ENCODE results near the gene PDE11A. TPM values are rescaled to one million over a fixed set of nuclear protein-coding genes. Genes with fewer than 3 reads are reported as not detected.
A peak's percentile ranks its signal among the peaks of the same experiment; 100 is the strongest.

Gene PDE11A
- total and polyA plus RNA-seq, 2 of the 13 experiments (the other 11 are each of a cell fraction or from before 2014, with no cell fraction given) = 1.2 to 1.7 TPM

DNA sequence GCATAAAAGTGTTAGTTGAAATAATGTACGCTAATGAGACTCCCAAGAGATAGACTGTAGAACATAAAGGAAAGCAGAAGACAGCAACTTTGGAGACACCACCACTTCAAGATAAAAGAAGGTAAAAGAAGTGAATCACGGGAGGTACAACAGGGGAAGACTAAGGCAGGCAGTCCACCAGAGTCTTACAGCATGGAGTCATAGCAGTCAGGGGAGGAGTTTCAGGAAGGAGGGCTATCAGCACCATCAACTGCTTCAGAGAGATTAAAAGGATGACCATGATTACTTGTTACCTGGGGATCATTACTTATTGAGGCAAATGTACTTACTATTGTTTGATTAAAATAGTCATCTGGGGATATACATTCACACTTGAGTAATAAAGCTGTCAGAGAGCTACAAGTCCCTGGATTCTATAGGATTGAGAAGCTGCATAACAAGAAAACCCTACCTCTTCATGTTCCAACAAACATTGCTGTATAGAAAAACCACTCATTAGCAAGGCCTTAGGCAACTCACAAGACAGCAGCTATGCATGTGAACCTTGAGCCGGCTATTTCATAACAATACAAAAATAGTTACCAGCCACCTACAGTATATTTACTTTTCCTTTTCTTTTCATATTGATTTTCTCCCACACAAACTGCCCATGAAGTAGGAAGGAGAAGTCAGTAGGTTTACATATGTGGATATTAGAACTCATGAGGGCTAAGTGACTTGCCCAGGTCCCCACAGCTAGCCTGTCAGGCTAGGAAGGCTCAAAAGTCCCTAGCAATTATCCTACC, 101.7 kb downstream of the PDE11A start (continued):
- TF ChIP-seq, protein P1, sequence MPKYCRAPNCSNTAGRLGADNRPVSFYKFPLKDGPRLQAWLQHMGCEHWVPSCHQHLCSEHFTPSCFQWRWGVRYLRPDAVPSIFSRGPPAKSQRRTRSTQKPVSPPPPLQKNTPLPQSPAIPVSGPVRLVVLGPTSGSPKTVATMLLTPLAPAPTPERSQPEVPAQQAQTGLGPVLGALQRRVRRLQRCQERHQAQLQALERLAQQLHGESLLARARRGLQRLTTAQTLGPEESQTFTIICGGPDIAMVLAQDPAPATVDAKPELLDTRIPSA (CRISPR knock-in tag; IDR thresholded peaks at IDR 0.05; ENCODE audit: borderline replicate concordance) = no peak
- TF ChIP-seq ZFP36 (IDR thresholded peaks at IDR 0.05; ENCODE audit: borderline replicate concordance, low read depth, low read length, partially characterized antibody) = no peak
- no peak for TF ChIP-seq CAMTA2 (CRISPR knock-in tag; IDR thresholded peaks at IDR 0.05; ENCODE audit: borderline replicate concordance)
- no peak for TF ChIP-seq ZNF180 (CRISPR knock-in tag; IDR thresholded peaks at IDR 0.05; ENCODE audit: borderline replicate concordance, low read depth)
- peak; percentile 61; the same call in 1 of the 2 replicates for TF ChIP-seq POGK (CRISPR knock-in tag; conservative IDR thresholded peaks at IDR 0.05)
- TF ChIP-seq CSRNP2 (CRISPR knock-in tag; conservative IDR thresholded peaks at IDR 0.05; ENCODE audit: low read depth) = no peak
- no peak for TF ChIP-seq NR1H2 (CRISPR knock-in tag; IDR thresholded peaks at IDR 0.05; ENCODE audit: borderline replicate concordance, low read depth)
- 0 out of 2 replicates have a peak, but pooled peaks have one; percentile 44 for TF ChIP-seq TBX3 (IDR thresholded peaks at IDR 0.05; ENCODE audit: borderline replicate concordance)
- no peak; the same call in 1 of the 2 replicates for TF ChIP-seq ZBTB8A (CRISPR knock-in tag; IDR thresholded peaks at IDR 0.05; ENCODE audit: borderline replicate concordance, low read depth)
- TF ChIP-seq, protein P2, sequence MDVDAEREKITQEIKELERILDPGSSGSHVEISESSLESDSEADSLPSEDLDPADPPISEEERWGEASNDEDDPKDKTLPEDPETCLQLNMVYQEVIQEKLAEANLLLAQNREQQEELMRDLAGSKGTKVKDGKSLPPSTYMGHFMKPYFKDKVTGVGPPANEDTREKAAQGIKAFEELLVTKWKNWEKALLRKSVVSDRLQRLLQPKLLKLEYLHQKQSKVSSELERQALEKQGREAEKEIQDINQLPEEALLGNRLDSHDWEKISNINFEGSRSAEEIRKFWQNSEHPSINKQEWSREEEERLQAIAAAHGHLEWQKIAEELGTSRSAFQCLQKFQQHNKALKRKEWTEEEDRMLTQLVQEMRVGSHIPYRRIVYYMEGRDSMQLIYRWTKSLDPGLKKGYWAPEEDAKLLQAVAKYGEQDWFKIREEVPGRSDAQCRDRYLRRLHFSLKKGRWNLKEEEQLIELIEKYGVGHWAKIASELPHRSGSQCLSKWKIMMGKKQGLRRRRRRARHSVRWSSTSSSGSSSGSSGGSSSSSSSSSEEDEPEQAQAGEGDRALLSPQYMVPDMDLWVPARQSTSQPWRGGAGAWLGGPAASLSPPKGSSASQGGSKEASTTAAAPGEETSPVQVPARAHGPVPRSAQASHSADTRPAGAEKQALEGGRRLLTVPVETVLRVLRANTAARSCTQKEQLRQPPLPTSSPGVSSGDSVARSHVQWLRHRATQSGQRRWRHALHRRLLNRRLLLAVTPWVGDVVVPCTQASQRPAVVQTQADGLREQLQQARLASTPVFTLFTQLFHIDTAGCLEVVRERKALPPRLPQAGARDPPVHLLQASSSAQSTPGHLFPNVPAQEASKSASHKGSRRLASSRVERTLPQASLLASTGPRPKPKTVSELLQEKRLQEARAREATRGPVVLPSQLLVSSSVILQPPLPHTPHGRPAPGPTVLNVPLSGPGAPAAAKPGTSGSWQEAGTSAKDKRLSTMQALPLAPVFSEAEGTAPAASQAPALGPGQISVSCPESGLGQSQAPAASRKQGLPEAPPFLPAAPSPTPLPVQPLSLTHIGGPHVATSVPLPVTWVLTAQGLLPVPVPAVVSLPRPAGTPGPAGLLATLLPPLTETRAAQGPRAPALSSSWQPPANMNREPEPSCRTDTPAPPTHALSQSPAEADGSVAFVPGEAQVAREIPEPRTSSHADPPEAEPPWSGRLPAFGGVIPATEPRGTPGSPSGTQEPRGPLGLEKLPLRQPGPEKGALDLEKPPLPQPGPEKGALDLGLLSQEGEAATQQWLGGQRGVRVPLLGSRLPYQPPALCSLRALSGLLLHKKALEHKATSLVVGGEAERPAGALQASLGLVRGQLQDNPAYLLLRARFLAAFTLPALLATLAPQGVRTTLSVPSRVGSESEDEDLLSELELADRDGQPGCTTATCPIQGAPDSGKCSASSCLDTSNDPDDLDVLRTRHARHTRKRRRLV (CRISPR knock-in tag; IDR thresholded peaks at IDR 0.05) = no peak
- TF ChIP-seq ELF4 (CRISPR knock-in tag; IDR thresholded peaks at IDR 0.05; ENCODE audit: borderline replicate concordance) = no peak
- TF ChIP-seq DMTF1 (CRISPR knock-in tag; IDR thresholded peaks at IDR 0.05) = no peak
- peak; percentile 15; the same call in 1 of the 2 replicates for TF ChIP-seq ELF1 (CRISPR knock-in tag; IDR thresholded peaks at IDR 0.05)
- no peak for TF ChIP-seq ZBTB42 (CRISPR knock-in tag; IDR thresholded peaks at IDR 0.05)
- TF ChIP-seq ZSCAN25 (CRISPR knock-in tag; IDR thresholded peaks at IDR 0.05) = no peak
- no peak for TF ChIP-seq ATF1 (CRISPR knock-in tag; IDR thresholded peaks at IDR 0.05)
